HL-60 (cell line): ENCODE measurements around the gene ATP1B1.

Experiments used
- CTCF ChIP-seq: IDR thresholded peaks from one replicate; pipeline ENCODE4 v1.5.1; 2011; ENCODE audit warnings: low read length, control low read depth, inconsistent platforms; ENCODE audit not compliant: insufficient read depth
- REST ChIP-seq: IDR thresholded peaks from 2 replicates; pipeline ENCODE4 v1.6.1; 2012; ENCODE audit warnings: low read depth; ENCODE audit not compliant: insufficient replicate concordance

GRCh38 chr1:169100208-169100607 lies 6.3 kb upstream of the ATP1B1 start:
- no peak for TF ChIP-seq CTCF
- TF ChIP-seq REST = no peak
